ENCODE results near the gene ATF7IP2.
"Not testable (repeated sequence)": the region's sequence is repeated elsewhere in the genome, so short reads cannot be mapped to it uniquely, and the experiment has no call there.

Gene ATF7IP2

GRCh38 chr16:10383626-10384025 is 2.2 kb upstream of the ATF7IP2 start:
- no peak for DNase-seq

GRCh38 chr16:10386517-10387100 is 748 bp downstream of the ATF7IP2 start:
- DNase-seq, result no peak

- DNase-seq, result no peak
These were observed 1.3 kb downstream of the ATF7IP2 start for GRCh38 chr16:10387188-10387617.

- DNase-seq, result no peak
These were observed 3.1 kb downstream of the ATF7IP2 start for GRCh38 chr16:10388988-10389387.

- no peak for DNase-seq
These were observed 4.5 kb downstream of the ATF7IP2 start for GRCh38 chr16:10390330-10390729.

- DNase-seq, result no peak
These were observed 5.0 kb downstream of the ATF7IP2 start for GRCh38 chr16:10390867-10391266.

- no peak for DNase-seq
These were observed 5.5 kb downstream of the ATF7IP2 start for GRCh38 chr16:10391339-10391738.

- DNase-seq, result no peak
These were observed 17.1 kb downstream of the ATF7IP2 start for GRCh38 chr16:10402975-10403374.

GRCh38 chr16:10405386-10405939 is 19.6 kb downstream of the ATF7IP2 start:
- DNase-seq, result no peak

GRCh38 chr16:10408824-10409381 is 23.0 kb downstream of the ATF7IP2 start:
- DNase-seq, result no peak

GRCh38 chr16:10409713-10410112 is 23.9 kb downstream of the ATF7IP2 start:
- DNase-seq, result not testable (repeated sequence)

GRCh38 chr16:10410469-10410868 is 24.6 kb downstream of the ATF7IP2 start:
- DNase-seq, result no peak

GRCh38 chr16:10412935-10413601 is 27.2 kb downstream of the ATF7IP2 start:
- DNase-seq, result no peak

- not testable (repeated sequence) for DNase-seq
These were observed 32.3 kb downstream of the ATF7IP2 start for GRCh38 chr16:10418204-10418603.

GRCh38 chr16:10419701-10420100 is 33.8 kb downstream of the ATF7IP2 start:
- DNase-seq, result no peak

- DNase-seq, result no peak
These were observed 35.7 kb downstream of the ATF7IP2 start for GRCh38 chr16:10421596-10421995.

- no peak for DNase-seq
These were observed 42.7 kb downstream of the ATF7IP2 start for GRCh38 chr16:10428433-10429168.

- not testable (repeated sequence) for DNase-seq
These were observed 43.6 kb downstream of the ATF7IP2 start for GRCh38 chr16:10429299-10429969.

GRCh38 chr16:10441726-10442125 is 55.9 kb downstream of the ATF7IP2 start:
- no peak for DNase-seq

- DNase-seq, result no peak
These were observed 61.4 kb downstream of the ATF7IP2 start for GRCh38 chr16:10447289-10447688.

- not testable (repeated sequence) for DNase-seq
These were observed 66.6 kb downstream of the ATF7IP2 start for GRCh38 chr16:10452208-10453158.

GRCh38 chr16:10453159-10453510 is 67.3 kb downstream of the ATF7IP2 start:
- no peak for DNase-seq
